ENCODE results near the gene MEI1.

Gene MEI1

DNA sequence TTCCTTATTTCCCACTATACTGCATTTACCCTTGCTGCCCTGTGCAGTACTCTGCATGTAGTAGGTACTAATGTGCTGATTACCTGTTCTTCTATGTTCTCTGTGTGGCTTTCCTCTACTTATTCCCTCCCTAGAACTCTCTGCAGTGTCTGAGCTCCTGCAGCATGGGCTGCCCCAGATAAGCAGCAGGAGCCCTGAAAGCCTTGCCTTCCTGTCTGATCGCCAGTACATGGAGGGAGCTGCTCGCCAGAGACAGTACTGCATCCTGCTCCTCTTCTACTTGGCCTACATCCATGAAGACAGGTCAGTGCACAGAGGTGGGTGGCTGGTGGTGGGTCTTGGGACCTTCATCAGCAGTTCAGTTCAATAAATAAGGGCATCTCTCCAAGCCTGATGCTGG is 58.9 kb downstream of the MEI1 start:
- DNase-seq (ENCODE audit: low read depth) = no peak
- no peak overlapping the region for H3K4me3 ChIP-seq (replicated peaks; ENCODE audit: low read depth, low read length)
- TF ChIP-seq, protein P1, sequence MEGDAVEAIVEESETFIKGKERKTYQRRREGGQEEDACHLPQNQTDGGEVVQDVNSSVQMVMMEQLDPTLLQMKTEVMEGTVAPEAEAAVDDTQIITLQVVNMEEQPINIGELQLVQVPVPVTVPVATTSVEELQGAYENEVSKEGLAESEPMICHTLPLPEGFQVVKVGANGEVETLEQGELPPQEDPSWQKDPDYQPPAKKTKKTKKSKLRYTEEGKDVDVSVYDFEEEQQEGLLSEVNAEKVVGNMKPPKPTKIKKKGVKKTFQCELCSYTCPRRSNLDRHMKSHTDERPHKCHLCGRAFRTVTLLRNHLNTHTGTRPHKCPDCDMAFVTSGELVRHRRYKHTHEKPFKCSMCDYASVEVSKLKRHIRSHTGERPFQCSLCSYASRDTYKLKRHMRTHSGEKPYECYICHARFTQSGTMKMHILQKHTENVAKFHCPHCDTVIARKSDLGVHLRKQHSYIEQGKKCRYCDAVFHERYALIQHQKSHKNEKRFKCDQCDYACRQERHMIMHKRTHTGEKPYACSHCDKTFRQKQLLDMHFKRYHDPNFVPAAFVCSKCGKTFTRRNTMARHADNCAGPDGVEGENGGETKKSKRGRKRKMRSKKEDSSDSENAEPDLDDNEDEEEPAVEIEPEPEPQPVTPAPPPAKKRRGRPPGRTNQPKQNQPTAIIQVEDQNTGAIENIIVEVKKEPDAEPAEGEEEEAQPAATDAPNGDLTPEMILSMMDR (IDR thresholded peaks at IDR 0.05; ENCODE audit: low read length, missing control alignments) = no peak

DNA sequence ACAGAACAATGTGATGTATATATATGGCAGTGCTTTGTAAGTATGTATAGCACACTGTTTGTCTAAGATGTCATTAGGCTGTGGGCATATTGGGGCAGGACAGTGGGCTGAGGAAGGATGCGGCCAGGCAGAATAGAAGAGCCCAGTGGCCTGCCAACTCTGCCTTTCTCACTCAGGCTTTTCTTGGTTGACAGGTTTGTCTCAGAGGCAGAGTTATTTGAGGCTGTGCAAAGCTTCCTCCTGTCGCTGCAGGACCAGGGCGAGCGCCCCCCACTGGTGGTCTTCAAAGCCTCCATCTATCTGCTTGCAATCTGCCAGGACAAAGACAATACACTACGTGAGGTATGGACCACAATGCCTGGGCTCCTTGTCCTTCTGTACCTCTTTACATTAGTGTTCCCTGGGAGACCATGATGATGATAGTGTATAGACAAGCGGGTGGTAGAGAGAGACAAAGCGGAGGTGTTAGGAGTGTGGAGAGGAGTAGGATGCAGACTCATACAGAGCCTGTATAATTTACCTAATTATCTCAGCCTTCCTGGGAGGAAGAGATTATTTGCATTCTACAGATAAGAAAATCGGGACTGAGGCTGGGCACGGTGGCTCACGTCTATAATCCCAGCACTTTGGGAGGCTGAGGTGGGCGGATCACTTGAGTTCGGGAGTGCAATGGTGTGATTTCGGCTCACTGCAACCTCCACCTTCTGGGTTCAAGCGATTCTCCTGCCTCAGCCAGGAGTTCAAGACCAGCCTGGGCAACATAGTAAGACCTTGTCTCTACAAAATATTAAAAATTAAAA is 63.9 kb downstream of the MEI1 start:
- TF ChIP-seq, protein P1 (IDR thresholded peaks at IDR 0.05; ENCODE audit: low read length, missing control alignments) = peak; percentile 48
- peak; percentile 28 for DNase-seq (ENCODE audit: low read depth)
- no peak overlapping the region for H3K4me3 ChIP-seq (replicated peaks; ENCODE audit: low read depth, low read length)

- no peak for DNase-seq (ENCODE audit: low read depth)
- TF ChIP-seq, protein P1 (IDR thresholded peaks at IDR 0.05; ENCODE audit: low read length, missing control alignments) = no peak
- no peak overlapping the region for H3K4me3 ChIP-seq (replicated peaks; ENCODE audit: low read depth, low read length)
Measured at GRCh38 chr22:41766476-41766875, 67.2 kb downstream of the MEI1 start.

DNA sequence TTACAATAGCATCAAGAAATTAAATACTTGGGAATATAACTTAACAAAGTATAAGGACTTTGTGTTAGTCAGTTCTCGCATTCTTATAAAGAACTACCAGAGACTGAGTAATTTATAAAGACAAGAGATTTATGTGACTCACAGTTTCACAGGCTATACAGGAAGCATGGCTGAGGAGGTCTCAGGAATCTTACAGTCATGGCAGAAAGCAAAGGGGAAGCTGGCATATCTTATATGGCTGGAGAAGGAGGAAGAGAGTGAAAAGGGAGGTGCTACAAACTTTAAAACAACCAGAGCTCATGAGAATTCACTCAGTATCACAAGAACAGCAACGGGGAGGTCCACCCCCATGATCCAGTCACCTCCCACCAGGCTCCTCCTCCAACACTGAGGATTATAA is 69.1 kb downstream of the MEI1 start:
- no peak overlapping the region for H3K4me3 ChIP-seq (replicated peaks; ENCODE audit: low read depth, low read length)
- TF ChIP-seq, protein P1 (IDR thresholded peaks at IDR 0.05; ENCODE audit: low read length, missing control alignments) = no peak
- DNase-seq (ENCODE audit: low read depth) = peak; percentile 52

- TF ChIP-seq, protein P1 (IDR thresholded peaks at IDR 0.05; ENCODE audit: low read length, missing control alignments) = no peak
- no peak overlapping the region for H3K4me3 ChIP-seq (replicated peaks; ENCODE audit: low read depth, low read length)
- no peak for DNase-seq (ENCODE audit: low read depth)
Measured at GRCh38 chr22:41770715-41771468, 71.6 kb downstream of the MEI1 start.

DNA sequence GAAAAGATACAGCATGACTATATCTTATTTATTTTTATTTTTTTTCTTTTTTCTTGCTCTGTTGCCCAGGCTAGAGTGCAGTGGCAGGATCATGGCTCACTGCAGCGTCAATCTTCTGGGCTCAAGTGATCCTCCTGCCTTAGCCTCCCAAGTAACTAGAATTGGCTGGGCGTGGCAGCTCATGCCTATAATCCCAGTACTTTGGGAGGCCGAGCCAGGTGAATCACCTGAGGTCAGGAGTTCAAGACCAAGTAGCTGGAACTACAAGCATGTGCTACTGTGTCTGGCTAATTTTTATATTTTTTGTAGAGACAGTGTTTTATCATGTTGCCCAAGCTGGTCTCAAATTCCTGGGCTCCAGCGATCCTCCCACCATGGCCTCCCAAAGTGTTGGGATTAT is 72.9 kb downstream of the MEI1 start:
- no peak overlapping the region for H3K4me3 ChIP-seq (replicated peaks; ENCODE audit: low read depth, low read length)
- DNase-seq (ENCODE audit: low read depth) = no peak
- TF ChIP-seq, protein P1 (IDR thresholded peaks at IDR 0.05; ENCODE audit: low read length, missing control alignments) = no peak

Measured in fibroblast of pulmonary artery (primary cell).